CD4-positive, alpha-beta T cell (primary cell): ENCODE measurements around the gene RAB31. TPM values are rescaled to one million over a fixed set of nuclear protein-coding genes. Genes with fewer than 3 reads are reported as not detected.

Source experiments
- ATAC-seq: fragments of 200-7000 bp; cut with Tn5 transposase; one replicate; pipeline ENCODE4 v1.10.0; 2022; ENCODE audit warnings: mild to moderate bottlenecking; ENCODE audit not compliant: poor library complexity
- CTCF ChIA-PET: fragments of 350-600 bp; sonication (Branson Sonifier 250); formaldehyde crosslinking; loops from one replicate; lab custom pipeline; 2021; ENCODE audit warnings: antibody characterized with exemption, inconsistent platforms; lab: Charles Lee
- POLR2A ChIA-PET: fragments of 350-600 bp; sonication (Branson Sonifier 250); formaldehyde crosslinking; loops from one replicate; lab custom pipeline; 2021; ENCODE audit warnings: antibody characterized with exemption, inconsistent platforms; lab: Charles Lee
- DNase-seq, 14 experiments: peaks; one replicate each; pipeline ENCODE4 v3.0.0-alpha.2; 2013 to 2020; ENCODE audit warnings: mixed read lengths in 2 of 14
- H3K27ac ChIP-seq, 2 donors: one replicate each; pipeline versions ENCODE4 v1.5.1 to v1.7.0; 2013; ENCODE audit warnings: low read length in 2 of 2, low read depth in 1 of 2, mild to moderate bottlenecking in 1 of 2
- H3K27me3 ChIP-seq, 2 experiments: 1 replicate in 1 of 2; 2 replicates in 1 of 2; pipeline versions ENCODE4 v1.6.1 to v1.7.0; 2013; ENCODE audit warnings: low read length in 2 of 2, control low read depth in 1 of 2, mild to moderate bottlenecking in 1 of 2, moderate library complexity in 1 of 2; ENCODE audit not compliant: insufficient read depth in 2 of 2, control insufficient read depth in 1 of 2
- H3K36me3 ChIP-seq: one replicate; pipeline ENCODE4 v1.6.1; 2013; ENCODE audit warnings: low read length, control low read depth; ENCODE audit not compliant: insufficient read depth
- H3K4me1 ChIP-seq: one replicate; pipeline ENCODE4 v1.6.1; 2013; ENCODE audit warnings: low read length, control low read depth; ENCODE audit not compliant: insufficient read depth
- H3K4me3 ChIP-seq: one replicate; pipeline ENCODE4 v1.5.1; 2013; ENCODE audit warnings: mild to moderate bottlenecking, low read length, moderate library complexity
- H3K9me3 ChIP-seq, 2 experiments: 1 replicate in 1 of 2; 2 replicates in 1 of 2; pipeline versions ENCODE4 v1.6.1 to v1.7.0; 2013; ENCODE audit warnings: low read length in 2 of 2, mild to moderate bottlenecking in 2 of 2, control low read depth in 1 of 2, moderate library complexity in 1 of 2; ENCODE audit not compliant: control insufficient read depth in 1 of 2, insufficient read depth in 1 of 2
- H3K27ac Mint-ChIP-seq: one replicate; pipeline ENCODE4 v1.8.0; 2020; ENCODE audit warnings: mixed read lengths
- H3K27me3 Mint-ChIP-seq: one replicate; pipeline ENCODE4 v1.8.0; 2021; ENCODE audit warnings: mixed read lengths
- H3K36me3 Mint-ChIP-seq: one replicate; pipeline ENCODE4 v1.8.0; 2021; ENCODE audit warnings: low read depth, mixed read lengths
- H3K4me1 Mint-ChIP-seq: one replicate; pipeline ENCODE4 v1.8.0; 2021; ENCODE audit warnings: low read depth, mixed read lengths
- H3K4me3 Mint-ChIP-seq: one replicate; pipeline ENCODE4 v1.8.0; 2020; ENCODE audit warnings: mild to moderate bottlenecking, mixed read lengths
- H3K9me3 Mint-ChIP-seq: one replicate; pipeline ENCODE4 v1.8.0; 2020; ENCODE audit warnings: mixed read lengths
- CTCF ChIP-seq: fragments of 200-600 bp; IDR thresholded peaks from one replicate; pipeline ENCODE4 v1.8.0; 2022; ENCODE audit warnings: antibody characterized with exemption, mild to moderate bottlenecking
- intact Hi-C, 2 experiments: fragments of 100-400 bp; cut with DNase I in 1 of 2; cut with micrococcal nuclease in 1 of 2; formaldehyde crosslinking; loops; one replicate each; pipeline versions ENCODE4 v1.15.1 to v1.9.0; 2023 to 2025; cut with DNase I, micrococcal nuclease
- total RNA-seq, 174 experiments: library from RNA in 2 of 174; stranded (reverse) in 2 of 174; gene quantifications; one replicate each; pipeline ENCODE4 v1.2.3 and lab custom pipeline; 2021 to 2026

The RAB31 gene
- total RNA-seq, 2 experiments from 2014 or later, result 1.1 to 1.3 TPM

GRCh38 chr18:9852266-9853081, 144.4 kb downstream of the RAB31 start:
- Mint-ChIP-seq H3K27ac (no peak overlapping the region), H3K27me3 (peaks cover 19% of the 10 kb centered on the region), H3K9me3 (no peaks in the 10 kb centered on the region), H3K4me1 (no peaks in the 10 kb centered on the region), H3K4me3 (no peak overlapping the region), H3K36me3 (no peaks in the 10 kb centered on the region)
- CTCF ChIA-PET, result no interaction called here
- H3K27ac ChIP-seq, result no peak overlapping the region
- POLR2A ChIA-PET, result no interaction called here
- ATAC-seq (no peak), DNase-seq (no peak)
- intact Hi-C loops, result no loop called here
- no peak overlapping the region for H3K4me3 ChIP-seq
- H3K9me3 ChIP-seq, result no peaks in the 10 kb centered on the region
- H3K4me1 ChIP-seq, result no peaks in the 10 kb centered on the region
- peaks cover 3 to 20% of the 10 kb centered on the region in 2 experiments for H3K27me3 ChIP-seq
- no peaks in the 10 kb centered on the region for H3K36me3 ChIP-seq
- TF ChIP-seq CTCF, result no peak

- intact Hi-C loops, result no loop called here
- Histone ChIP-seq H3K9me3 (no peaks in the 10 kb centered on the region), H3K4me3 (no peak overlapping the region), H3K27me3 (no peaks in the 10 kb centered on the region), H3K4me1 (no peaks in the 10 kb centered on the region), H3K27ac (no peak overlapping the region), H3K36me3 (no peaks in the 10 kb centered on the region)
- no peak for ATAC-seq
- no peak overlapping the region for H3K27ac Mint-ChIP-seq
- ChIA-PET POLR2A (no interaction called here), CTCF (no interaction called here)
- no peaks in the 10 kb centered on the region for H3K9me3 Mint-ChIP-seq
- no peak for TF ChIP-seq CTCF
- H3K4me1 Mint-ChIP-seq, result no peaks in the 10 kb centered on the region
- H3K36me3 Mint-ChIP-seq, result no peaks in the 10 kb centered on the region
- H3K4me3 Mint-ChIP-seq, result no peak overlapping the region
- DNase-seq, result no peak
- H3K27me3 Mint-ChIP-seq, result peaks cover under 1% of the 10 kb centered on the region
These were observed 146.9 kb downstream of the RAB31 start for GRCh38 chr18:9854801-9855676.

GRCh38 chr18:9855681-9856080, 147.6 kb downstream of the RAB31 start:
- Mint-ChIP-seq H3K9me3 (no peaks in the 10 kb centered on the region), H3K27me3 (no peaks in the 10 kb centered on the region), H3K4me3 (no peak overlapping the region), H3K36me3 (no peaks in the 10 kb centered on the region), H3K27ac (no peak overlapping the region), H3K4me1 (no peaks in the 10 kb centered on the region)
- DNase-seq, result no peak
- intact Hi-C loops, result no loop called here
- CTCF ChIA-PET, result no interaction called here
- H3K27ac ChIP-seq, result no peak overlapping the region
- H3K4me3 ChIP-seq, result no peak overlapping the region
- POLR2A ChIA-PET, result no interaction called here
- TF ChIP-seq CTCF, result no peak
- H3K36me3 ChIP-seq, result no peaks in the 10 kb centered on the region
- no peak for ATAC-seq
- H3K27me3 ChIP-seq, result no peaks in the 10 kb centered on the region
- no peaks in the 10 kb centered on the region for H3K9me3 ChIP-seq
- H3K4me1 ChIP-seq, result no peaks in the 10 kb centered on the region
